Caco-2 (cell line): ENCODE results near the gene MTHFD1. TPM values are rescaled to one million over a fixed set of nuclear protein-coding genes. Genes with fewer than 3 reads are reported as not detected.
"Not testable (repeated sequence)": the region's sequence is repeated elsewhere in the genome, so short reads cannot be mapped to it uniquely, and the experiment has no call there.

Source experiments
- BruUV-seq: library from RNA; stranded (reverse); fragments of 400-500 nt; replicated peaks from 2 replicates; lab custom pipeline; 2021; lab: Mats Ljungman, UMichigan
- CTCF ChIA-PET: fragments of 300-600 bp; sonication (Branson Sonifier 250); formaldehyde crosslinking; loops from one replicate; lab custom pipeline; 2022; ENCODE audit warnings: antibody characterized with exemption; lab: Charles Lee
- POLR2A ChIA-PET: fragments of 300-600 bp; sonication (Branson Sonifier 250); formaldehyde crosslinking; loops from one replicate; lab custom pipeline; 2022; ENCODE audit warnings: antibody characterized with exemption; lab: Charles Lee
- DNase-seq, 2 experiments: peaks; one replicate each; pipeline versions ENCODE4 v3.0.0 to v3.0.0-alpha.2; 2020 to 2022
- H3K27me3 ChIP-seq: replicated peaks from 2 replicates; pipeline ENCODE4 v1.6.0; 2011; ENCODE audit warnings: low read length; ENCODE audit not compliant: control insufficient read depth, insufficient read depth
- H3K36me3 ChIP-seq: 2 replicates; pipeline ENCODE4 v1.5.1; 2011; ENCODE audit warnings: low read length; ENCODE audit not compliant: control insufficient read depth, insufficient read depth
- H3K4me1 ChIP-seq: fragments of 250-450 bp; sonication (Bioruptor Pico); 2 replicates; pipeline ENCODE4 v1.5.1; 2020; ENCODE audit warnings: mild to moderate bottlenecking
- H3K4me3 ChIP-seq: 2 replicates; pipeline ENCODE4 v1.5.1; 2011; ENCODE audit warnings: low read depth, mild to moderate bottlenecking, control low read depth, low read length
- H3K9me3 ChIP-seq: fragments of 250-450 bp; sonication (Bioruptor Pico); 2 replicates; pipeline ENCODE4 v1.5.1; 2020; ENCODE audit warnings: mild to moderate bottlenecking, moderate library complexity
- H3K27ac Mint-ChIP-seq: one replicate; pipeline ENCODE4 v1.8.0; 2022; ENCODE audit warnings: mixed read lengths; ENCODE audit not compliant: unreplicated experiment
- H3K27me3 Mint-ChIP-seq: one replicate; pipeline ENCODE4 v1.8.0; 2022; ENCODE audit warnings: mixed read lengths; ENCODE audit not compliant: insufficient read depth, unreplicated experiment
- H3K36me3 Mint-ChIP-seq: one replicate; pipeline ENCODE4 v1.8.0; 2022; ENCODE audit warnings: mild to moderate bottlenecking, mixed read lengths; ENCODE audit not compliant: insufficient read depth, unreplicated experiment
- H3K4me1 Mint-ChIP-seq: one replicate; pipeline ENCODE4 v1.8.0; 2022; ENCODE audit warnings: low read depth, mixed read lengths; ENCODE audit not compliant: unreplicated experiment
- H3K4me3 Mint-ChIP-seq: one replicate; pipeline ENCODE4 v1.8.0; 2022; ENCODE audit warnings: mild to moderate bottlenecking, moderate library complexity, mixed read lengths; ENCODE audit not compliant: unreplicated experiment
- H3K9me3 Mint-ChIP-seq: one replicate; pipeline ENCODE4 v1.8.0; 2022; ENCODE audit warnings: mixed read lengths; ENCODE audit not compliant: unreplicated experiment
- intact Hi-C: fragments of 100-400 bp; cut with micrococcal nuclease; formaldehyde crosslinking; loops from one replicate; pipeline ENCODE4 v1.10.0; 2022; ENCODE audit not compliant: unreplicated experiment
- total RNA-seq: library from RNA; stranded (reverse); gene quantifications from 2 replicates; pipeline ENCODE4 v1.2.3, GENCODE V29; 2022
- TF ChIP-seq, protein P1 (sequence below), 2 experiments: fragments of 200-600 bp in 1 of 2; IDR thresholded peaks; 1 replicate in 1 of 2; 2 replicates in 1 of 2; pipeline versions ENCODE4 v1.5.1 to v1.8.0; 2011 to 2022; ENCODE audit warnings: antibody characterized with exemption in 1 of 2, control low read depth in 1 of 2, inconsistent platforms in 1 of 2, low read depth in 1 of 2, low read length in 1 of 2, mild to moderate bottlenecking in 1 of 2, moderate library complexity in 1 of 2; ENCODE audit not compliant: insufficient read depth in 1 of 2, severe bottlenecking in 1 of 2, unreplicated experiment in 1 of 2

MTHFD1 gene
- total RNA-seq, 1 experiment from 2014 or later, result 180 TPM

- Mint-ChIP-seq H3K27ac (no peak overlapping the region), H3K27me3 (no peaks in the 10 kb centered on the region), H3K36me3 (no peaks in the 10 kb centered on the region), H3K9me3 (no peaks in the 10 kb centered on the region), H3K4me1 (no peaks in the 10 kb centered on the region), H3K4me3 (no peak overlapping the region)
- no peaks in the 10 kb centered on the region for H3K27me3 ChIP-seq
- TF ChIP-seq, protein P1, sequence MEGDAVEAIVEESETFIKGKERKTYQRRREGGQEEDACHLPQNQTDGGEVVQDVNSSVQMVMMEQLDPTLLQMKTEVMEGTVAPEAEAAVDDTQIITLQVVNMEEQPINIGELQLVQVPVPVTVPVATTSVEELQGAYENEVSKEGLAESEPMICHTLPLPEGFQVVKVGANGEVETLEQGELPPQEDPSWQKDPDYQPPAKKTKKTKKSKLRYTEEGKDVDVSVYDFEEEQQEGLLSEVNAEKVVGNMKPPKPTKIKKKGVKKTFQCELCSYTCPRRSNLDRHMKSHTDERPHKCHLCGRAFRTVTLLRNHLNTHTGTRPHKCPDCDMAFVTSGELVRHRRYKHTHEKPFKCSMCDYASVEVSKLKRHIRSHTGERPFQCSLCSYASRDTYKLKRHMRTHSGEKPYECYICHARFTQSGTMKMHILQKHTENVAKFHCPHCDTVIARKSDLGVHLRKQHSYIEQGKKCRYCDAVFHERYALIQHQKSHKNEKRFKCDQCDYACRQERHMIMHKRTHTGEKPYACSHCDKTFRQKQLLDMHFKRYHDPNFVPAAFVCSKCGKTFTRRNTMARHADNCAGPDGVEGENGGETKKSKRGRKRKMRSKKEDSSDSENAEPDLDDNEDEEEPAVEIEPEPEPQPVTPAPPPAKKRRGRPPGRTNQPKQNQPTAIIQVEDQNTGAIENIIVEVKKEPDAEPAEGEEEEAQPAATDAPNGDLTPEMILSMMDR (IDR thresholded peaks at IDR 0.05; ENCODE audit: insufficient read depth in 1 of 2, low read depth in 1 of 2, low read length in 1 of 2, severe bottlenecking in 1 of 2, unreplicated experiment in 1 of 2), result no peak
- CTCF ChIA-PET, result no interaction called here
- POLR2A ChIA-PET, result no interaction called here
- H3K4me1 ChIP-seq, result no peaks in the 10 kb centered on the region
- intact Hi-C loops, result no loop called here
- H3K36me3 ChIP-seq, result no peaks in the 10 kb centered on the region
- no peak for DNase-seq
- no peaks in the 10 kb centered on the region for H3K9me3 ChIP-seq
- no TSS peak for BruUV-seq
- H3K4me3 ChIP-seq, result no peak overlapping the region
Observed at GRCh38 chr14:64363265-64363846, 24.8 kb upstream of the MTHFD1 start.

- ChIA-PET CTCF (interaction anchor here (0.9 kb wide), 1 partner anchor 21 kb away, joined by 4 read pairs; no protein-coding TSS in a partner anchor), POLR2A (no interaction called here)
- TF ChIP-seq, protein P1 (IDR thresholded peaks at IDR 0.05; ENCODE audit: insufficient read depth in 1 of 2, low read depth in 1 of 2, low read length in 1 of 2, severe bottlenecking in 1 of 2, unreplicated experiment in 1 of 2), result no peak
- H3K27me3 ChIP-seq, result no peaks in the 10 kb centered on the region
- Mint-ChIP-seq H3K27ac (no peak overlapping the region), H3K36me3 (no peaks in the 10 kb centered on the region), H3K27me3 (no peaks in the 10 kb centered on the region), H3K4me1 (no peaks in the 10 kb centered on the region), H3K4me3 (no peak overlapping the region), H3K9me3 (no peaks in the 10 kb centered on the region)
- H3K9me3 ChIP-seq, result no peaks in the 10 kb centered on the region
- DNase-seq, result no peak
- H3K4me1 ChIP-seq, result no peaks in the 10 kb centered on the region
- intact Hi-C loops, result no loop called here
- no TSS peak for BruUV-seq
- no peak overlapping the region for H3K4me3 ChIP-seq
- H3K36me3 ChIP-seq, result no peaks in the 10 kb centered on the region
Observed at GRCh38 chr14:64364907-64365306, 23.2 kb upstream of the MTHFD1 start.

- H3K36me3 ChIP-seq, H3K4me1 ChIP-seq, H3K27ac Mint-ChIP-seq, H3K4me3 Mint-ChIP-seq, H3K4me1 Mint-ChIP-seq, H3K27me3 Mint-ChIP-seq, intact Hi-C loops, H3K9me3 ChIP-seq, H3K27me3 ChIP-seq, H3K4me3 ChIP-seq, DNase-seq, H3K36me3 Mint-ChIP-seq, POLR2A ChIA-PET, BruUV-seq, H3K9me3 Mint-ChIP-seq: not testable (repeated sequence)
- CTCF ChIA-PET, result interaction anchor here (0.9 kb wide), 1 partner anchor 21 kb away, joined by 4 read pairs; no protein-coding TSS in a partner anchor
Observed at GRCh38 chr14:64365358-64365889, 22.7 kb upstream of the MTHFD1 start.
